Inferior parietal cortex (tissue), 1 donor: ENCODE results near the gene MNAT1.
A peak's percentile ranks its signal among the peaks of the same experiment; 100 is the strongest.
"Not testable (repeated sequence)": the region's sequence is repeated elsewhere in the genome, so short reads cannot be mapped to it uniquely, and the experiment has no call there.

Source experiments
- DNase-seq: peaks from one replicate; pipeline ENCODE4 v3.0.0-alpha.2; 2016; ENCODE audit errors: extremely low spot score

The MNAT1 gene

GRCh38 chr14:60734465-60735242, at the start of gene MNAT1:
MNAT1 (plus strand) TSS chr14:60734761; CDS start chr14:60734863, 102 bp downstream.
- DNase-seq: peak; percentile 82

- no peak for DNase-seq
These were observed 47.7 kb upstream of the MNAT1 start for GRCh38 chr14:60686865-60687264.

GRCh38 chr14:60691383-60692113, 43.0 kb upstream of the MNAT1 start:
- no peak for DNase-seq

- DNase-seq: no peak
These were observed 39.2 kb upstream of the MNAT1 start for GRCh38 chr14:60695327-60695726.

- DNase-seq: no peak
These were observed 34.0 kb upstream of the MNAT1 start for GRCh38 chr14:60700598-60700997.

GRCh38 chr14:60705100-60705499, 29.5 kb upstream of the MNAT1 start:
- no peak for DNase-seq

- no peak for DNase-seq
These were observed 26.7 kb upstream of the MNAT1 start for GRCh38 chr14:60707858-60708257.

- no peak for DNase-seq
These were observed 24.1 kb upstream of the MNAT1 start for GRCh38 chr14:60710494-60710893.

GRCh38 chr14:60713513-60713912, 21.0 kb upstream of the MNAT1 start:
- DNase-seq: no peak

GRCh38 chr14:60720391-60720790, 14.2 kb upstream of the MNAT1 start:
- no peak for DNase-seq

GRCh38 chr14:60720962-60721325, 13.6 kb upstream of the MNAT1 start:
- DNase-seq: no peak

- DNase-seq: no peak
These were observed 13.0 kb upstream of the MNAT1 start for GRCh38 chr14:60721326-60722106.

GRCh38 chr14:60722107-60722356, 12.5 kb upstream of the MNAT1 start:
- no peak for DNase-seq

- no peak for DNase-seq
These were observed 12.0 kb upstream of the MNAT1 start for GRCh38 chr14:60722357-60723115.

- DNase-seq: no peak
These were observed 11.2 kb upstream of the MNAT1 start for GRCh38 chr14:60723116-60723906.

- DNase-seq: peak; percentile 55
These were observed 10.5 kb upstream of the MNAT1 start, which contains the start of gene SIX4 for GRCh38 chr14:60723907-60724618. SIX4 (minus strand) TSS chr14:60724351; CDS start chr14:60724074, 277 bp downstream.

GRCh38 chr14:60731291-60731690, 3.3 kb upstream of the MNAT1 start:
- DNase-seq: not testable (repeated sequence)

GRCh38 chr14:60732840-60733483, 1.6 kb upstream of the MNAT1 start:
- DNase-seq: no peak

GRCh38 chr14:60735416-60735815, 855 bp downstream of the MNAT1 start:
- DNase-seq: no peak

GRCh38 chr14:60736494-60736893, 1.9 kb downstream of the MNAT1 start:
- DNase-seq: no peak
